Fibroblast of the aortic adventitia (primary cell): ENCODE results near the gene RTL10. TPM values are rescaled to one million over a fixed set of nuclear protein-coding genes. Genes with fewer than 3 reads are reported as not detected.

ENCODE experiments used
- DNase-seq: peaks from one replicate; pipeline ENCODE4 v3.0.0-alpha.2; 2010; ENCODE audit warnings: low read depth
- H3K4me3 ChIP-seq: 2 replicates; pipeline ENCODE4 v1.5.1; 2011; ENCODE audit warnings: low read depth, mild to moderate bottlenecking, control low read depth, low read length, moderate library complexity
- CTCF ChIP-seq: IDR thresholded peaks from 2 replicates; pipeline ENCODE4 v1.5.1; 2011; ENCODE audit warnings: mild to moderate bottlenecking, low read length, control low read depth, inconsistent platforms; ENCODE audit not compliant: insufficient read depth
- total RNA-seq: library from RNA; depleted of rRNA; stranded (reverse); fragments of >200 nt; gene quantifications from 2 replicates; pipeline ENCODE4 v1.2.3, GENCODE V29; 2012; ENCODE audit warnings: low replicate concordance

The RTL10 gene
- total RNA-seq, 1 donor: 10.8 TPM

- H3K4me3 ChIP-seq: no peak overlapping the region
- no peak for DNase-seq
- no peak for TF ChIP-seq CTCF
These were observed 44.9 kb downstream of the RTL10 start for GRCh38 chr22:19809741-19810140.

- no peak for TF ChIP-seq CTCF
- no peak overlapping the region for H3K4me3 ChIP-seq
- no peak for DNase-seq
These were observed 45.7 kb downstream of the RTL10 start for GRCh38 chr22:19808873-19809478.

- no peak for DNase-seq
- no peak overlapping the region for H3K4me3 ChIP-seq
- TF ChIP-seq CTCF: no peak
These were observed 46.5 kb downstream of the RTL10 start for GRCh38 chr22:19807914-19808872.

GRCh38 chr22:19807161-19807913 is 47.3 kb downstream of the RTL10 start:
- H3K4me3 ChIP-seq: no peak overlapping the region
- TF ChIP-seq CTCF: no peak
- no peak for DNase-seq

GRCh38 chr22:19806213-19807160 is 48.2 kb downstream of the RTL10 start:
- TF ChIP-seq CTCF: no peak
- DNase-seq: peak; percentile 16

DNA sequence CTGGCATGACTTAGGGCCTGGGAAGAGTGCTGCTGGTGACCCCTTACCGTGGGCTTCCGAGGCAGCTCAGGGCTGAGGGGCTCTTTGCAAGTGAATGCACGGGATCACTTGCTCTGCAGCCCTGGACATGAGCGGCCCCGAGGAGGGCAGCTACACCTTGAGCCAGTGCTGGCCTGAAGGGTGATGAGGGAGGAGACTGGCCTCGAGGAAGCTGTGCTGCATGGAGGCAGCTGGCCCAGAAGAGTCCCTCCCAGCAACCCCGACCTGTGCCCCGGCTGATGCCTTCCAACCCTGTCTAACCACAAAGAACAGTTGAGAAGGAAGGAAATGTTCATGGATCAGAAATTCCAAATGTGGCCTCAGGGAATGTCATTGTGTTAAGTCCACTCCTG is 48.9 kb downstream of the RTL10 start:
- TF ChIP-seq CTCF: no peak
- no peak for DNase-seq
- H3K4me3 ChIP-seq: no peak overlapping the region

More at GRCh38 chr22:19806213-19807160, 48.2 kb downstream of the RTL10 start:
- H3K4me3 ChIP-seq: no peak overlapping the region
